ENCODE results near the gene PEX1.
"Not testable (repeated sequence)": the region's sequence is repeated elsewhere in the genome, so short reads cannot be mapped to it uniquely, and the experiment has no call there.

Gene PEX1

GRCh38 chr7:92456236-92456635 lies 72.1 kb downstream of the PEX1 start:
- DNase-seq: peak; percentile 18

- no peak for DNase-seq
Observed at GRCh38 chr7:92451645-92452044, 76.7 kb downstream of the PEX1 start.

- peak; percentile 61 for DNase-seq
Observed at GRCh38 chr7:92448205-92448747, 80.0 kb downstream of the PEX1 start.

- peak; percentile 92 for DNase-seq
Observed at GRCh38 chr7:92447345-92448204, 80.7 kb downstream of the PEX1 start, which contains the start of gene GATAD1. TSS of gene GATAD1 (plus strand) at chr7:92447482. CDS start at chr7:92447730, 248 bp downstream.

- DNase-seq: no peak
Observed at GRCh38 chr7:92446869-92447344, 81.4 kb downstream of the PEX1 start.

GRCh38 chr7:92442720-92443119 lies 85.6 kb downstream of the PEX1 start:
- DNase-seq: not testable (repeated sequence)

GRCh38 chr7:92437956-92438491 lies 90.3 kb downstream of the PEX1 start:
- DNase-seq: no peak

Measured in HCEC 1CT (cell line).